Neuronal stem cell (in vitro differentiated cells): Measurements from ENCODE around the gene ZNF621.

Experiments
- DNase-seq: peaks from one replicate; pipeline ENCODE4 v3.0.0-alpha.2; 2013; ENCODE audit warnings: low spot score
- H2AFZ ChIP-seq: one replicate; pipeline ENCODE4 v1.6.1; 2013; ENCODE audit warnings: mild to moderate bottlenecking, low read length, inconsistent platforms
- H2AK5ac ChIP-seq: 2 replicates; pipeline ENCODE4 v1.6.1; 2013; ENCODE audit warnings: low read depth, mild to moderate bottlenecking, inconsistent platforms, low read length, moderate library complexity, mixed read lengths
- H2BK120ac ChIP-seq: 2 replicates; pipeline ENCODE4 v1.6.1; 2013; ENCODE audit warnings: low read depth, mild to moderate bottlenecking, inconsistent platforms, low read length, moderate library complexity, mixed read lengths
- H2BK12ac ChIP-seq: one replicate; pipeline ENCODE4 v1.6.1; 2013; ENCODE audit warnings: low read length, inconsistent platforms
- H2BK15ac ChIP-seq: 2 replicates; pipeline ENCODE4 v1.6.1; 2013; ENCODE audit warnings: mild to moderate bottlenecking, low read length, inconsistent platforms, mixed read lengths
- H2BK5ac ChIP-seq: one replicate; pipeline ENCODE4 v1.6.1; 2013; ENCODE audit warnings: inconsistent platforms, mild to moderate bottlenecking, low read length, moderate library complexity
- H3K14ac ChIP-seq: one replicate; pipeline ENCODE4 v1.6.1; 2013; ENCODE audit warnings: low read length, inconsistent platforms
- H3K18ac ChIP-seq: 2 replicates; pipeline ENCODE4 v1.6.1; 2013; ENCODE audit warnings: low read length, inconsistent platforms
- H3K23ac ChIP-seq: 2 replicates; pipeline ENCODE4 v1.6.1; 2013; ENCODE audit warnings: low read depth, mild to moderate bottlenecking, mixed read lengths, low read length, inconsistent platforms; ENCODE audit not compliant: poor library complexity
- H3K27ac ChIP-seq: replicated peaks from 3 replicates; pipeline ENCODE4 v1.5.1; 2013; ENCODE audit warnings: low read length, inconsistent platforms
- H3K27me3 ChIP-seq, 3 experiments: 2 replicates each; pipeline ENCODE4 v1.6.1; 2013; ENCODE audit warnings: low read length in 3 of 3, mild to moderate bottlenecking in 2 of 3, inconsistent platforms in 1 of 3, low read depth in 1 of 3, mixed read lengths in 1 of 3, moderate library complexity in 1 of 3; ENCODE audit not compliant: control insufficient read depth in 3 of 3, insufficient read depth in 3 of 3
- H3K36me3 ChIP-seq, 2 donors: replicated peaks in 1 of 2; 2 replicates each; pipeline ENCODE4 v1.6.1; 2013; ENCODE audit warnings: low read length in 2 of 2; ENCODE audit not compliant: control insufficient read depth in 2 of 2, insufficient read depth in 2 of 2
- H3K4ac ChIP-seq: 2 replicates; pipeline ENCODE4 v1.6.1; 2013; ENCODE audit warnings: inconsistent platforms, mild to moderate bottlenecking, low read length, moderate library complexity
- H3K4me1 ChIP-seq, 2 donors: 1 replicate in 1 of 2; 2 replicates in 1 of 2; pipeline ENCODE4 v1.6.1; 2013; ENCODE audit warnings: low read length in 2 of 2, low read depth in 1 of 2; ENCODE audit not compliant: control insufficient read depth in 2 of 2, insufficient read depth in 1 of 2
- H3K4me2 ChIP-seq: one replicate; pipeline ENCODE4 v1.6.1; 2013; ENCODE audit warnings: mild to moderate bottlenecking, low read length, inconsistent platforms; ENCODE audit not compliant: insufficient read depth, poor library complexity, severe bottlenecking
- H3K4me3 ChIP-seq, 2 donors: 2 replicates each; pipeline ENCODE4 v1.5.1; 2013; ENCODE audit warnings: low read length in 2 of 2, mild to moderate bottlenecking in 2 of 2, inconsistent platforms in 1 of 2, moderate library complexity in 1 of 2
- H3K79me1 ChIP-seq: one replicate; pipeline ENCODE4 v1.6.1; 2013; ENCODE audit warnings: low read depth, mild to moderate bottlenecking, inconsistent platforms, low read length, moderate library complexity
- H3K9ac ChIP-seq: one replicate; pipeline ENCODE4 v1.6.1; 2013; ENCODE audit warnings: mild to moderate bottlenecking, low read depth, low read length, inconsistent platforms; ENCODE audit not compliant: poor library complexity
- H3K9me3 ChIP-seq, 2 donors: replicated peaks in 1 of 2; 2 replicates each; pipeline versions ENCODE3 to v1.6.1; 2013; ENCODE audit warnings: low read length in 2 of 2, mild to moderate bottlenecking in 2 of 2, inconsistent platforms in 1 of 2, low read depth in 1 of 2, mixed read lengths in 1 of 2, moderate library complexity in 1 of 2; ENCODE audit not compliant: control insufficient read depth in 2 of 2, insufficient read depth in 1 of 2
- H4K8ac ChIP-seq: one replicate; pipeline ENCODE4 v1.6.1; 2013; ENCODE audit warnings: low read depth, mild to moderate bottlenecking, inconsistent platforms, low read length, moderate library complexity
- H4K91ac ChIP-seq: one replicate; pipeline ENCODE4 v1.6.1; 2013; ENCODE audit warnings: low read length, low read depth, mild to moderate bottlenecking, inconsistent platforms; ENCODE audit not compliant: poor library complexity
- WGBS, 2 donors: extraction: QIAGEN DNeasy Blood & Tissue Kit; methylation state at CpG; one replicate each; pipeline ENCODE4 v1.1.7; 2013; ENCODE audit warnings: missing lambda C conversion rate in 2 of 2, mixed read lengths in 1 of 2; ENCODE audit not compliant: insufficient read length in 2 of 2, insufficient replicate concordance in 1 of 2; ENCODE audit errors: extremely low coverage in 2 of 2; 5-methylcytosine and 5-hydroxymethylcytosine counted together

Gene ZNF621

GRCh38 chr3:40521254-40521653 lies 3.5 kb upstream of the ZNF621 start:
- H4K91ac ChIP-seq, result no peak overlapping the region
- no peak overlapping the region for H3K4me3 ChIP-seq
- H3K18ac ChIP-seq, result no peak overlapping the region
- H3K36me3 ChIP-seq, result peaks cover 10 to 32% of the 10 kb centered on the region in 2 donors
- H3K9me3 ChIP-seq, result peaks cover 0 to 9% of the 10 kb centered on the region in 2 donors
- no peaks in the 10 kb centered on the region for H3K27me3 ChIP-seq
- no peak overlapping the region for H2AFZ ChIP-seq
- no peak overlapping the region for H2BK15ac ChIP-seq
- H2AK5ac ChIP-seq, result no peak overlapping the region
- no peak overlapping the region for H3K4ac ChIP-seq
- H2BK5ac ChIP-seq, result no peak overlapping the region
- H2BK120ac ChIP-seq, result no peak overlapping the region
- H3K27ac ChIP-seq, result no peak overlapping the region
- H3K9ac ChIP-seq, result no peak overlapping the region
- H4K8ac ChIP-seq, result no peak overlapping the region
- no peak for DNase-seq
- H3K79me1 ChIP-seq, result peaks cover 3% of the 10 kb centered on the region
- no peak overlapping the region for H3K23ac ChIP-seq
- WGBS, 2 donors, result no CpG with 5 or more reads among the region's 3 CpGs
- H3K4me1 ChIP-seq, result peaks cover 3 to 8% of the 10 kb centered on the region in 2 donors
- no peak overlapping the region for H3K14ac ChIP-seq
- H3K4me2 ChIP-seq, result no peak overlapping the region
- no peak overlapping the region for H2BK12ac ChIP-seq

- Histone ChIP-seq H3K4ac (no peak overlapping the region), H2BK120ac (no peak overlapping the region), H2BK15ac (no peak overlapping the region), H3K27me3 (no peaks in the 10 kb centered on the region), H3K23ac (no peak overlapping the region), H4K91ac (no peak overlapping the region), H3K18ac (no peak overlapping the region), H3K9ac (no peak overlapping the region), H2BK12ac (no peak overlapping the region), H3K79me1 (peaks cover 3% of the 10 kb centered on the region), H2AFZ (no peak overlapping the region), H2BK5ac (no peak overlapping the region), H3K4me1 (peaks cover 3 to 8% of the 10 kb centered on the region in 2 donors), H3K36me3 (peaks cover 2 to 35% of the 10 kb centered on the region in 2 donors), H3K9me3 (peaks cover 0 to 2% of the 10 kb centered on the region in 2 donors), H3K4me3 (no peak overlapping the region), H2AK5ac (no peak overlapping the region), H4K8ac (no peak overlapping the region), H3K27ac (no peak overlapping the region), H3K4me2 (no peak overlapping the region), H3K14ac (no peak overlapping the region)
- no peak for DNase-seq
- WGBS, 2 donors, result no CpG with 5 or more reads among the region's 2 CpGs
Observed at GRCh38 chr3:40523781-40524180, 979 bp upstream of the ZNF621 start.

GRCh38 chr3:40524222-40524567 lies 565 bp upstream of the ZNF621 start:
- H3K23ac ChIP-seq, result peak overlapping the region; percentile 100
- no peak overlapping the region for H4K91ac ChIP-seq
- no peak overlapping the region for H3K14ac ChIP-seq
- H3K27me3 ChIP-seq, result no peaks in the 10 kb centered on the region
- H3K9me3 ChIP-seq, result no peaks in the 10 kb centered on the region
- H3K79me1 ChIP-seq, result peaks cover 3% of the 10 kb centered on the region
- WGBS, 2 donors, result no CpG with 5 or more reads among the region's 5 CpGs
- H3K9ac ChIP-seq, result peak overlapping the region; percentile 90
- H3K18ac ChIP-seq, result peak overlapping the region; percentile 97
- peak overlapping the region; percentile 66 for H3K27ac ChIP-seq
- no peak overlapping the region for H3K4ac ChIP-seq
- peaks cover 2 to 36% of the 10 kb centered on the region in 2 donors for H3K36me3 ChIP-seq
- H4K8ac ChIP-seq, result no peak overlapping the region
- no peak overlapping the region for H2BK12ac ChIP-seq
- peaks cover 3 to 8% of the 10 kb centered on the region in 2 donors for H3K4me1 ChIP-seq
- H2AFZ ChIP-seq, result peak overlapping the region; percentile 97
- H2BK5ac ChIP-seq, result peak overlapping the region; percentile 75
- no peak overlapping the region for H2BK120ac ChIP-seq
- no peak for DNase-seq
- H3K4me2 ChIP-seq, result peak overlapping the region; percentile 96
- H2AK5ac ChIP-seq, result no peak overlapping the region
- H2BK15ac ChIP-seq, result no peak overlapping the region
- H3K4me3 ChIP-seq, result peak overlapping the region; percentile 59 to 82

- no peak overlapping the region for H3K9ac ChIP-seq
- H2AK5ac ChIP-seq, result no peak overlapping the region
- no peak overlapping the region for H3K4ac ChIP-seq
- peaks cover 3 to 8% of the 10 kb centered on the region in 2 donors for H3K4me1 ChIP-seq
- no peak for DNase-seq
- H2BK5ac ChIP-seq, result no peak overlapping the region
- H3K18ac ChIP-seq, result no peak overlapping the region
- no peak overlapping the region for H4K91ac ChIP-seq
- no peaks in the 10 kb centered on the region for H3K27me3 ChIP-seq
- no peak overlapping the region for H3K4me3 ChIP-seq
- H2BK15ac ChIP-seq, result no peak overlapping the region
- no peak overlapping the region for H2AFZ ChIP-seq
- H3K4me2 ChIP-seq, result no peak overlapping the region
- H2BK120ac ChIP-seq, result no peak overlapping the region
- peaks cover 24 to 73% of the 10 kb centered on the region in 2 donors for H3K36me3 ChIP-seq
- no peak overlapping the region for H4K8ac ChIP-seq
- H3K79me1 ChIP-seq, result peaks cover 3% of the 10 kb centered on the region
- no CpG with 5 or more reads among the region's 3 CpGs for WGBS, 2 donors
- no peak overlapping the region for H3K14ac ChIP-seq
- no peak overlapping the region for H3K27ac ChIP-seq
- no peak overlapping the region for H2BK12ac ChIP-seq
- H3K23ac ChIP-seq, result no peak overlapping the region
- H3K9me3 ChIP-seq, result peaks cover 6 to 35% of the 10 kb centered on the region in 2 donors
Observed at GRCh38 chr3:40528426-40528825, 3.7 kb downstream of the ZNF621 start.
